H1 (cell line): ENCODE results near the gene VPS11. TPM values are rescaled to one million over a fixed set of nuclear protein-coding genes. Genes with fewer than 3 reads are reported as not detected.

Experiments
- CTCF ChIA-PET: fragments of 300-600 bp; sonication (Branson Sonifier 250); formaldehyde crosslinking; loops from one replicate; lab custom pipeline; 2021; ENCODE audit not compliant: partially characterized antibody; lab: Charles Lee
- POLR2A ChIA-PET: fragments of 300-600 bp; sonication (Branson Sonifier 250); formaldehyde crosslinking; loops from one replicate; lab custom pipeline; 2021; ENCODE audit warnings: inconsistent platforms; ENCODE audit not compliant: partially characterized antibody; lab: Charles Lee
- DNase-seq, 2 experiments: peaks; one replicate each; pipeline versions ENCODE4 v3.0.0 to v3.0.0-alpha.2; 2010 to 2022; ENCODE audit warnings: low spot score in 2 of 2, low read depth in 1 of 2, mixed read lengths in 1 of 2
- FAIRE-seq: peaks from 2 replicates; lab custom pipeline; 2011; peaks lifted over from hg19 to GRCh38; lab: Jason Lieb, UNC
- H2AFZ ChIP-seq: 2 replicates; pipeline ENCODE4 v1.8.1; 2012; ENCODE audit warnings: low read length, inconsistent platforms
- H2AK5ac ChIP-seq: 2 replicates; pipeline ENCODE4 v1.6.1; 2013; ENCODE audit warnings: low read depth, low read length
- H2BK120ac ChIP-seq: replicated peaks from 2 replicates; pipeline ENCODE3; 2013; ENCODE audit warnings: low read depth, low read length, inconsistent platforms
- H2BK12ac ChIP-seq: 2 replicates; pipeline ENCODE4 v1.6.1; 2013; ENCODE audit warnings: low read depth, low read length
- H2BK15ac ChIP-seq: 2 replicates; pipeline ENCODE4 v1.6.1; 2013; ENCODE audit warnings: low read length
- H2BK20ac ChIP-seq: 2 replicates; pipeline ENCODE4 v1.6.1; 2013; ENCODE audit warnings: low read length
- H2BK5ac ChIP-seq: 2 replicates; pipeline ENCODE4 v1.6.1; 2013; ENCODE audit warnings: low read depth, low read length
- H3K14ac ChIP-seq: 2 replicates; pipeline ENCODE4 v1.6.1; 2013; ENCODE audit warnings: inconsistent platforms; ENCODE audit not compliant: insufficient read length
- H3K18ac ChIP-seq: 2 replicates; pipeline ENCODE4 v1.6.1; 2013; ENCODE audit warnings: low read length; ENCODE audit errors: extremely low read depth
- H3K23ac ChIP-seq: 2 replicates; pipeline ENCODE4 v1.6.1; 2013; ENCODE audit warnings: inconsistent platforms; ENCODE audit not compliant: insufficient read length
- H3K23me2 ChIP-seq: 2 replicates; pipeline ENCODE4 v1.6.1; 2013; ENCODE audit warnings: low read depth, low read length
- H3K27ac ChIP-seq: 2 replicates; pipeline ENCODE4 v1.6.1; 2011; ENCODE audit warnings: low read depth, low read length, inconsistent platforms
- H3K27me3 ChIP-seq, 4 experiments: replicated peaks in 1 of 4; 1 replicate in 1 of 4; 2 replicates in 3 of 4; pipeline versions ENCODE4 v1.6.1 to v1.8.1; 2011 to 2013; ENCODE audit warnings: low read length in 3 of 4, mild to moderate bottlenecking in 3 of 4, inconsistent platforms in 2 of 4, mixed read lengths in 2 of 4, moderate library complexity in 1 of 4; ENCODE audit not compliant: control insufficient read depth in 3 of 4, insufficient read depth in 3 of 4; ENCODE audit errors: extremely low read depth in 1 of 4
- H3K36me3 ChIP-seq, 4 experiments: 2 replicates each; pipeline versions ENCODE4 v1.6.1 to v1.8.1; 2011 to 2013; ENCODE audit warnings: mild to moderate bottlenecking in 4 of 4, low read length in 3 of 4, moderate library complexity in 2 of 4, control low read depth in 1 of 4, inconsistent platforms in 1 of 4; ENCODE audit not compliant: insufficient read depth in 4 of 4, control insufficient read depth in 2 of 4
- H3K4ac ChIP-seq: replicated peaks from 2 replicates; pipeline ENCODE3; 2013; ENCODE audit warnings: low read length, low read depth, mixed read lengths, inconsistent platforms; ENCODE audit not compliant: insufficient read length
- H3K4me1 ChIP-seq, 4 experiments: replicated peaks in 1 of 4; 1 replicate in 1 of 4; 2 replicates in 3 of 4; pipeline versions ENCODE4 v1.6.1 to v1.8.1; 2011 to 2013; ENCODE audit warnings: low read length in 3 of 4, inconsistent platforms in 2 of 4, mixed read lengths in 1 of 4; ENCODE audit not compliant: insufficient read depth in 4 of 4, control insufficient read depth in 3 of 4
- H3K4me2 ChIP-seq, 2 experiments: 2 replicates each; pipeline versions ENCODE4 v1.6.1 to v1.8.1; 2011 to 2013; ENCODE audit warnings: low read depth in 2 of 2, low read length in 2 of 2, control low read depth in 1 of 2, inconsistent platforms in 1 of 2, mild to moderate bottlenecking in 1 of 2; ENCODE audit not compliant: insufficient read depth in 1 of 2
- H3K4me3 ChIP-seq, 4 experiments: fragments of 200-600, 300-600 bp in 1 of 4; sonication (generic), shearing (Covaris generic), sonication (Bioruptor Twin) in 1 of 4; 2 replicates each; pipeline versions ENCODE4 v1.5.1 to v1.8.1; 2011 to 2016; ENCODE audit warnings: low read length in 4 of 4, low read depth in 3 of 4, control low read depth in 2 of 4, inconsistent platforms in 2 of 4, mild to moderate bottlenecking in 2 of 4, mixed read lengths in 1 of 4, moderate library complexity in 1 of 4; ENCODE audit not compliant: insufficient read depth in 2 of 4; ENCODE audit errors: extremely low read depth in 1 of 4
- H3K56ac ChIP-seq: replicated peaks from 2 replicates; pipeline ENCODE3; 2013; ENCODE audit warnings: low read depth, mild to moderate bottlenecking, mixed read lengths, low read length, inconsistent platforms; ENCODE audit not compliant: insufficient read length
- H3K79me1 ChIP-seq: 2 replicates; pipeline ENCODE4 v1.6.1; 2013; ENCODE audit warnings: low read depth, low read length, control low read depth
- H3K79me2 ChIP-seq, 2 experiments: 2 replicates each; pipeline versions ENCODE4 v1.6.1 to v1.8.1; 2012 to 2013; ENCODE audit warnings: low read length in 2 of 2, mild to moderate bottlenecking in 2 of 2, inconsistent platforms in 1 of 2; ENCODE audit not compliant: insufficient read depth in 2 of 2, control insufficient read depth in 1 of 2
- H3K9ac ChIP-seq, 4 experiments: replicated peaks in 1 of 4; 1 replicate in 1 of 4; 2 replicates in 3 of 4; pipeline versions ENCODE4 v1.6.1 to v1.8.1; 2011 to 2013; ENCODE audit warnings: low read depth in 3 of 4, low read length in 3 of 4, control low read depth in 2 of 4, mild to moderate bottlenecking in 2 of 4, moderate library complexity in 2 of 4, inconsistent platforms in 1 of 4; ENCODE audit errors: extremely low read depth in 1 of 4
- H3K9me3 ChIP-seq, 2 experiments: 2 replicates each; pipeline versions ENCODE4 v1.6.1 to v1.8.1; 2012 to 2013; ENCODE audit warnings: mild to moderate bottlenecking in 2 of 2, moderate library complexity in 2 of 2, control low read depth in 1 of 2, inconsistent platforms in 1 of 2, low read depth in 1 of 2, low read length in 1 of 2, mixed read lengths in 1 of 2; ENCODE audit not compliant: insufficient read depth in 2 of 2
- H4K20me1 ChIP-seq, 2 experiments: replicated peaks in 1 of 2; 2 replicates each; pipeline versions ENCODE3 to v1.8.1; 2011 to 2013; ENCODE audit warnings: inconsistent platforms in 2 of 2, low read length in 2 of 2, mild to moderate bottlenecking in 1 of 2; ENCODE audit not compliant: insufficient read depth in 2 of 2, control insufficient read depth in 1 of 2
- H4K5ac ChIP-seq: 2 replicates; pipeline ENCODE4 v1.6.1; 2013; ENCODE audit warnings: low read length, low read depth, mixed read lengths, inconsistent platforms; ENCODE audit not compliant: insufficient read length
- H4K8ac ChIP-seq: 2 replicates; pipeline ENCODE4 v1.8.0; 2013; ENCODE audit warnings: mild to moderate bottlenecking, moderate library complexity, low read length, inconsistent platforms; ENCODE audit not compliant: insufficient read depth; ENCODE audit errors: extremely low read depth
- H4K91ac ChIP-seq: replicated peaks from 2 replicates; pipeline ENCODE3; 2013; ENCODE audit warnings: low read length, mixed read lengths, inconsistent platforms; ENCODE audit not compliant: insufficient read length
- CEBPB ChIP-seq: IDR thresholded peaks from 2 replicates; pipeline ENCODE4 v1.6.1; 2012; ENCODE audit warnings: low read depth, low read length
- GABPA ChIP-seq: IDR thresholded peaks from 2 replicates; pipeline ENCODE4 v1.6.1; 2011; ENCODE audit warnings: mild to moderate bottlenecking, low read length, moderate library complexity, borderline replicate concordance; ENCODE audit not compliant: insufficient read depth
- NRF1 ChIP-seq: IDR thresholded peaks from 2 replicates; pipeline ENCODE4 v1.6.1; 2011; ENCODE audit warnings: mild to moderate bottlenecking, low read depth, low read length, improper control_type of control experiment
- SUZ12 ChIP-seq: fragments of 200-600 bp; sonication (generic); IDR thresholded peaks from 2 replicates; pipeline ENCODE4 v1.6.1; 2012; ENCODE audit warnings: mild to moderate bottlenecking, inconsistent platforms, low read length, moderate library complexity, mixed read lengths
- WGBS, 2 experiments: shearing (Covaris generic) in 1 of 2; methylation state at CpG; one replicate each; pipeline versions ENCODE4 v1.1.6 to v1.1.7; 2013 to 2015; ENCODE audit warnings: low lambda C conversion rate in 2 of 2, mixed read lengths in 2 of 2, inconsistent platforms in 1 of 2, low coverage in 1 of 2, missing lambda C conversion rate in 1 of 2; ENCODE audit not compliant: insufficient replicate concordance in 2 of 2, insufficient coverage in 1 of 2, insufficient read length in 1 of 2; ENCODE audit errors: extremely low coverage in 1 of 2, missing lambda C conversion rate in 1 of 2; 5-methylcytosine and 5-hydroxymethylcytosine counted together
- polyA plus RNA-seq, 7 experiments: library from polyadenylated mRNA; depleted of rRNA in 3 of 7; stranded (reverse) in 5 of 7; unstranded in 2 of 7; fragments of >200 nt in 5 of 7; fragments of 200-250 nt in 2 of 7; gene quantifications; 1 replicate in 5 of 7; 2 replicates in 1 of 7; 4 replicates in 1 of 7; pipeline versions ENCODE4 v1.2.1 to v1.2.3, GENCODE V29; 2011 to 2013; ENCODE audit warnings: missing spikeins in 2 of 7, mixed read lengths in 2 of 7
- total RNA-seq: library from RNA; stranded (reverse); fragmentation: NEBNext Ultra II Directional; extraction: Animal tissue kit (Norgen Biotek cat#: 25700); gene quantifications from 2 replicates; pipeline ENCODE4 v1.2.1, GENCODE V29; 2021

Gene VPS11
- total and polyA plus RNA-seq, 2 of the 8 experiments (the other 6 are each of a cell fraction or from before 2014, with no cell fraction given) = 13.1 to 15.5 TPM

DNA sequence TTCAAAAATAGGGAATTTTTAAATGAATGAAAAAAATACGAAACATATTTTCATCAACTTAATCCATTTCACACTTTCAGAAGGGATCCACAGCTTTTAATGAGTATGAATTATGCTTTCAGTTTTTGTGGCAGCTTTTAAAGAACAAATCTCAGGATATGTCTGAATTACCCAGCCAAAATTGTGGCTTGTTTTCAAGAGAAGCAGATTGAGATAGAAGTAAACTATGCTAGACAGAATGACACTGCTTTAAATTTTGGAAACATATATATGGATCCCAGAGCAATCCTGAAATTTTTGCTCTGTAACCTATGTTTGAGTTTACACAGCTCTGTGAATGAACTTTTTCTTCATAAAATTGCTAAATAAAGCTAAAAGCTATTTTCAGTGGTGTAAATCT is 51.3 kb downstream of the VPS11 start:
- POLR2A ChIA-PET = interaction anchor here (0.7 to 4.9 kb wide), 5 partner anchors 11 to 77 kb away, joined by 3 to 42 read pairs (median 9); partner anchors contain the start of genes C2CD2L and DPAGT1
- Histone ChIP-seq H3K79me1 (peaks cover 7% of the 10 kb centered on the region; the same call in 1 of the 2 replicates), H4K91ac (no peak overlapping the region), H3K4me3 (no peak overlapping the region), H3K4ac (no peak overlapping the region), H3K56ac (no peak overlapping the region), H3K27ac (no peak overlapping the region), H2AK5ac (no peak overlapping the region), H3K23me2 (peaks cover 5% of the 10 kb centered on the region; the same call in 1 of the 2 replicates), H3K4me2 (no peak overlapping the region), H2BK120ac (no peak overlapping the region), H3K9me3 (no peaks in the 10 kb centered on the region), H3K36me3 (peaks cover 0 to 2% (median under 1%) of the 10 kb centered on the region in 4 experiments; a peak in 2 of 8 replicates), H2AFZ (no peak overlapping the region), H2BK12ac (no peak overlapping the region), H3K23ac (no peak overlapping the region), H3K9ac (no peak overlapping the region), H4K20me1 (peaks cover 0 to 4% of the 10 kb centered on the region in 2 experiments), H3K4me1 (peaks cover 4 to 10% (median 6%) of the 10 kb centered on the region in 4 experiments; a peak in 6 of 7 replicates), H3K14ac (no peak overlapping the region), H3K79me2 (peaks cover 7 to 19% of the 10 kb centered on the region in 2 experiments), H4K8ac (no peak overlapping the region), H3K27me3 (no peaks in the 10 kb centered on the region), H3K18ac (no peak overlapping the region), H2BK5ac (no peak overlapping the region), H4K5ac (no peak overlapping the region), H2BK20ac (no peak overlapping the region), H2BK15ac (no peak overlapping the region)
- CTCF ChIA-PET = interaction anchor here (0.7 to 4.9 kb wide), 4 partner anchors 11 to 50 kb away, joined by 3 to 26 read pairs (median 5); partner anchors contain the start of genes C2CD2L and NLRX1
- FAIRE-seq = no peak
- DNase-seq = no peak
- 89% methylated on average over 1 of the region's 1 CpG; no CpG with 5 or more reads in 1 of the 2 experiments for WGBS, 2 experiments
- no peak for TF ChIP-seq NRF1
- TF ChIP-seq CEBPB = no peak
- no peak for TF ChIP-seq SUZ12
- TF ChIP-seq GABPA = no peak
